ENCODE results near the gene GZMM.

DNA sequence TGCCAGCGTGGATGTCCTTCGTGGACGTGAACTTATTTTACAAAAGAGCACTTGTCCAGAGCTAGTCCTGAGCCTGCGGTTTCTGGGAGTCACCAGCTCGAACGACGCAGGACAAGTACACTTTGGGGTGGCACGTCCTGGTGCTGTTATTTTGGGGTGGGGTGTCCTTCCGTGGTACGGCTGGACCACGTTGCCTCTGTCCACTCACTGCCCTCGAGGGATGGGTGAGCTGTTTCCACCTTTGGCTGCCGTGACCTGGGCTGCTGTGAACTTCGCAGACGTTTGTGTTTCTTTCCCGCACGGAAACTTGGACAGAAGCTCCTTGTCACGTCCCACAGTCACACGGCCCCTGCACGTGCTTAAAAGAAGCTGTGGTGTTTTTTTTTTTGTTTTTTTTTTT is 11.0 kb downstream of the GZMM start:
- TF ChIP-seq, protein P1, sequence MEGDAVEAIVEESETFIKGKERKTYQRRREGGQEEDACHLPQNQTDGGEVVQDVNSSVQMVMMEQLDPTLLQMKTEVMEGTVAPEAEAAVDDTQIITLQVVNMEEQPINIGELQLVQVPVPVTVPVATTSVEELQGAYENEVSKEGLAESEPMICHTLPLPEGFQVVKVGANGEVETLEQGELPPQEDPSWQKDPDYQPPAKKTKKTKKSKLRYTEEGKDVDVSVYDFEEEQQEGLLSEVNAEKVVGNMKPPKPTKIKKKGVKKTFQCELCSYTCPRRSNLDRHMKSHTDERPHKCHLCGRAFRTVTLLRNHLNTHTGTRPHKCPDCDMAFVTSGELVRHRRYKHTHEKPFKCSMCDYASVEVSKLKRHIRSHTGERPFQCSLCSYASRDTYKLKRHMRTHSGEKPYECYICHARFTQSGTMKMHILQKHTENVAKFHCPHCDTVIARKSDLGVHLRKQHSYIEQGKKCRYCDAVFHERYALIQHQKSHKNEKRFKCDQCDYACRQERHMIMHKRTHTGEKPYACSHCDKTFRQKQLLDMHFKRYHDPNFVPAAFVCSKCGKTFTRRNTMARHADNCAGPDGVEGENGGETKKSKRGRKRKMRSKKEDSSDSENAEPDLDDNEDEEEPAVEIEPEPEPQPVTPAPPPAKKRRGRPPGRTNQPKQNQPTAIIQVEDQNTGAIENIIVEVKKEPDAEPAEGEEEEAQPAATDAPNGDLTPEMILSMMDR (IDR thresholded peaks at IDR 0.05 in 2 of 3, conservative IDR thresholded peaks at IDR 0.05 in 1 of 3; ENCODE audit: borderline replicate concordance in 1 of 3, insufficient read depth in 1 of 3, low read depth in 2 of 3, low read length in 2 of 3), result no peak
- TF ChIP-seq CBX3 (IDR thresholded peaks at IDR 0.05; ENCODE audit: low read depth), result no peak
- TF ChIP-seq EZH2phosphoT487 (IDR thresholded peaks at IDR 0.05; ENCODE audit: borderline replicate concordance), result no peak
- no peak for TF ChIP-seq POLR2A (IDR thresholded peaks at IDR 0.05; ENCODE audit: borderline replicate concordance, extremely low read depth, insufficient read depth, insufficient read length)
- no peak for TF ChIP-seq POLR2AphosphoS5 (IDR thresholded peaks at IDR 0.05; ENCODE audit: low read depth, low read length)
- TF ChIP-seq EZH2 (IDR thresholded peaks at IDR 0.05), result no peak

Measured in HCT116 (cell line).